ENCODE results near the gene ARPC1A.
A peak's percentile ranks its signal among the peaks of the same experiment; 100 is the strongest.
"Not testable (repeated sequence)": the region's sequence is repeated elsewhere in the genome, so short reads cannot be mapped to it uniquely, and the experiment has no call there.

Gene ARPC1A

DNA sequence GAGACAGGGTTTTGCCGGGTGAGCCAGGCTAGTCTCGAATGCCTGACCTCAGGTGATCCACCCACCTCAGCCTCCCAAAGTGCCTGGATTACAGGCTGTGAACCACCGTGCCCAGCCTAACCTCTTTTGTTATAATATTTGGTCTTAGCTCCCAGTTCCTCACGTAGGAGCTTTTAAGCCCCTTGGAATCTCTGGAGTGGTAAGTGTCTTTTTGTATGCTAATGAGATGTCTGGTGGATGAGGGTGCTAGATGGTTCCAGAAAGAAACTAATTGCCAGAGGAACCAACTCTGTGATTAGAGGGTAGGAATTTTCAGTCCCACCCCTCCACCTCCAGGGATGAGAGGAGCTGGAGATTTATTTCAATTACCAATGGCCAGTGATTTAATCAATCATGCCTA is 5.3 kb upstream of the ARPC1A start:
- no peak for DNase-seq (ENCODE audit: low read depth, low spot score)

DNA sequence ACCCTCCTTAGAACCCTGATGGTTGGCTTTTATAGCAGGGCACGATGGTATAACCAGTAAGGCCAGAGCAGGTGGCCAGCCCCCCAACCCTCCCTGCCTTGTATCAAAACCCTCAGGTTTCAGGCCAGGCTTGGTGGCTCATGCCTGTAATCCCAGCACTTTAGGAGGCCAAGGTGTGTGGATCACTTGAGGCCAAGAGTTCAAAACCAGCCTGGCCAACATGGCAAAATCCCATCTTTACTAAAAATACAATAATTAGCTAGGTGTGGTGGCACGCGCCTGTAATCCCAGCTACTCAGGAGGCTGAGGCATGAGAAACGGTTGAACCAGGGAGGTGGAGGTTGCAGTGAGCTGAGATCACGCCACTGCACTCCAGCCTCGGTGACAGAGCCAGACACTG is 3.0 kb upstream of the ARPC1A start:
- DNase-seq (ENCODE audit: low read depth, low spot score), result not testable (repeated sequence)

GRCh38 chr7:99324559-99324958 is 1.1 kb upstream of the ARPC1A start:
- DNase-seq (ENCODE audit: low read depth, low spot score), result no peak

- no peak for DNase-seq (ENCODE audit: low read depth, low spot score)
These were observed 651 bp upstream of the ARPC1A start for GRCh38 chr7:99325001-99325493.

DNA sequence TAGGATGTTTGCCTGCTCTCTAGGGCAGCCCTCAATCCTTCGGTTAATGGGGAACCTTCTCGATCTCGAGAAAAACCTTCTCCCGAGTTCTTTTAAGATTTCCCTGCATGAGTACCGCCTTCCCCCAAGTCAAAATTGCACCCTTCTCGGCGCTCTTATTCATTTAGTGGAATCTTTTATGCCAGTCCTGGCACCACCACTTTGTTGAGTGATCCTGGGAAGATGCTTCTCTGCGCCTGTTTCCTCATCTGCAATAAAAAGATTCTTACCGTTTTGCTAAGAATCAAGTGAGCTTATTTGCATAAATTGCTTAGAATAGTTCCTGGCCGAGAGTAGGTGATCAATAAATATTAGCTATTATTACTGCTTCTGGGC is 697 bp downstream of the ARPC1A start:
- no peak for DNase-seq (ENCODE audit: low read depth, low spot score)

- not testable (repeated sequence) for DNase-seq (ENCODE audit: low read depth, low spot score)
These were observed 4.7 kb downstream of the ARPC1A start for GRCh38 chr7:99330314-99330961.

DNA sequence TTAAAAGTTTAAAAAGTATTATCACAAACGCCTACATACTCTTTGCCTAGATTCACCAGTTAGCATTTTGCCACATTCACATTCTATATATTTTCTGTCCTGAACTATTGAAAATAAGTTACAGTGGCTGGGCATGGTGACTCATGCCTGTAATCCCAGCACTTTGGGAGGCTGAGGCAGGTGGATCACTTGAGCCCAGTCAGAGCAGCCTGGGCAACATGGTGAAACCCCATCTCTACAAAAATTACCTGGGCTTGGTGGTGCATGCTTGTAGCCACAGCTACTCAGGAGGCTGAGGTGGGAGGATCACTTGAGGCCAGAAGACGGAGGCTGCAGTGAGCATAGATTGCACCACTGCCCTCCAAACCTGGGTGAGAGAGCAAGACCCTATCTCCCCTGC is 5.3 kb downstream of the ARPC1A start:
- DNase-seq (ENCODE audit: low read depth, low spot score), result no peak

DNA sequence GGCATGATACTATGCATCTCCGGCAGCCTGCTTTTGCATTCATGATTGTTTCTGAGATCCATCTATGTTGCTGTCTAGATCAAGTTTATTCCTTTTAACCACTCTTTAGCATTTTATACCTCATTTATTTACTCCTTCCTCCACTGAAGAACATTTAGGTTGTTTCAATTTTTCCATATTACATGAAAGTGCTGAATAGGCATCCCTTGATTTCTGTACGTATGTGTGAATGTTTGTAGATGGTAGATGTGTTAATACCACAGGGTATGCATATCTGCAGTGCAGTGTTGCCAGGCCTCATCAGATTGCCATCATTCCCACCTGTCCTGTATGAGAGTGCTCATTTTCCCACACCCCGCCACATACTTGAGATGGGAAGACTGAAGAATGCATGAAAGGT is 13.9 kb downstream of the ARPC1A start:
- DNase-seq (ENCODE audit: low read depth, low spot score), result no peak

GRCh38 chr7:99340659-99341058 is 15.0 kb downstream of the ARPC1A start:
- no peak for DNase-seq (ENCODE audit: low read depth, low spot score)

DNA sequence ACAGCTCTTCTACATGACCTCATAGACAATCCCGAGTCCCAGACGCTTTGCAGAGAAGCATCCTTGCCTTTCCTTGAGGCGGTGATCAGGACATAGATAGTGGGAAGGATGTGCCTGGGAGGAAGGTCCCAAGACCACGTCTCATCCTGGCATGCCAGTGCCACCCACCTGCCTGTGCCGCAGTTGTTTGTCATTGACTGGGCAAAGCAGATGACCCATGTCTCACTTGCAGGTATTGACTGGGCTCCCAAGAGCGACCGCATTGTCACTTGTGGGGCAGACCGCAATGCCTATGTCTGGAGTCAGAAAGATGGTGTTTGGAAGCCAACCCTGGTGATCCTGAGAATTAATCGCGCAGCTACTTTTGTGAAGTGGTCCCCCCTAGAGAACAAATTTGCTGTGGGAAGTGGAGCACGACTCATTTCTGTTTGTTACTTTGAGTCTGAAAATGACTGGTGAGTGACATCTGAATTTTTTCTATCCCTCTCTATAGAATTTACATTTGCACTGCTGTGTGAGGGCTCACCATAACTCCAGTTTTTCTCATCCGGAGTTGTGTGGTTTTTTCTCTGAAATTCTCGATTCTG is 18.5 kb downstream of the ARPC1A start:
- no peak for DNase-seq (ENCODE audit: low read depth, low spot score)

- DNase-seq (ENCODE audit: low read depth, low spot score), result not testable (repeated sequence)
These were observed 24.9 kb downstream of the ARPC1A start for GRCh38 chr7:99350641-99351040.

DNA sequence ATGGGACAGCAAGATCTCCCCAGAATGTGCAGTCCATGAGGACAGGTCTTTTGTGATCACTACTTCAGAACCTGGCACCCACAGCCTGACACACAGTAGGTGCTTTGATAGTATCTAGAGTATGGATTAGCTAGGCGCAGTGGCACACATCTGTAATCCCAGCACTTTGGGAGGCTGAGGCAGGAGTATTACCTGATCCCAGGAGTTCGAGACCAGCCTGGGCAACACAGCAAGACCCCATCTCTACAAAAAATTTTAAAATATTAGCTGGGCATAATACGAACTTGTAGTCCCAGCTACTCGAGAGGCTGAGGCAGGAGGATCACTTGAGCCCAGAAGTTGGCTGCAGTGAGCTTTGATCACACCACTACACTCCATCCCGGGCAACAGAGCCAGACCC is 26.5 kb downstream of the ARPC1A start:
- no peak for DNase-seq (ENCODE audit: low read depth, low spot score)

GRCh38 chr7:99355098-99355497 is 29.4 kb downstream of the ARPC1A start:
- no peak for DNase-seq (ENCODE audit: low read depth, low spot score)

- no peak for DNase-seq (ENCODE audit: low read depth, low spot score)
These were observed 32.2 kb downstream of the ARPC1A start for GRCh38 chr7:99357701-99358490.

GRCh38 chr7:99358521-99358920 is 32.8 kb downstream of the ARPC1A start:
- DNase-seq (ENCODE audit: low read depth, low spot score), result not testable (repeated sequence)

DNA sequence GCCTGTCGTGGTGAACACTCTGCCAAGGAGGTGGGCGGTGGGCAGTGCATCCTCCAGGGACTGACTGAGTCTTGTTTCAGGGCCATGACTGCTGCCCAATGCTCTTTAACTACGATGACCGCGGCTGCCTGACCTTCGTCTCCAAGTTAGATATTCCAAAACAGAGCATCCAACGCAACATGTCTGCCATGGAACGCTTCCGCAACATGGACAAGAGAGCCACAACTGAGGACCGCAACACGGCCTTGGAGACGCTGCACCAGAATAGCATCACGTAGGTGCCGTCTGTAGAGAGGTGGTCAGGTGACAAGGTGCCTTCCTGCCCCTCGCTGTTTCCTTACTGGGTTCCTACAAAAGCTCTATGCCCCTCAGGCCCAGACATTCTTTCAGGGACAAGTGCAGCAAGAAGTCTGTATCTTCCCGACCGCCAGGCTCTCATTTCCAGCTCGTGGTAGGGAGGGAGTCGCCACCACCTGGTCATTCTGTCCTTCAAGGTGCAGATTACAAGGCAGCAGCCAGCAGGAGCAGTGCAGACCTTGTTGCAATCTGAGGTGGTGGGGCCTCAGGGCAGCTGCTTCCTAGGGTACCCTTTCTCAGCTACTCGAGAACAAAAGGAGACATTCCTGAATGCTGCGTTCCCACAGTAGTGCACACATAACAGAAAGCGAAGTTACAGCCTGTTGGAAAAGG is 33.9 kb downstream of the ARPC1A start:
- DNase-seq (ENCODE audit: low read depth, low spot score), result peak; percentile 95

DNA sequence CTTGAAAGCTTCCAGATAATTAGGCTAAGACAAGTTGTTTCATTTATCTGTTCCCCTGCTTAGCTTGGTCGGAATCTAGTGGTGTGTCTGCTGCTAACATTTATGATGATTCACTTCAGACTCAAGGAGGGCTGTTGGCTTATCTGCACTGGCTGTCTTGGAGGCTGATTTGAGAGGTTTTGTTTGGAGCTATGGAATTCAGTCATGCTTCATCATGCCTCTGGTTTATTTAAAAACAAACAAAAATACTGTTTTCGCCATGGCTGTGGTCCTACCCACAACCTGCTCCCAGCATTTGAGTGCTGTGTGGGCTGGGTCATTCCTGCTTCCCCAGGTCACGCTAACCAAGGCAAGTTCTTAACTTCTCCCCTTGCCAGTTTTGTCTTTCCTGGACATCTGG is 37.1 kb downstream of the ARPC1A start:
- no peak for DNase-seq (ENCODE audit: low read depth, low spot score)

GRCh38 chr7:99363286-99363685 is 37.6 kb downstream of the ARPC1A start:
- DNase-seq (ENCODE audit: low read depth, low spot score), result no peak

GRCh38 chr7:99365318-99366141 is 39.8 kb downstream of the ARPC1A start:
- DNase-seq (ENCODE audit: low read depth, low spot score), result peak; percentile 75

DNA sequence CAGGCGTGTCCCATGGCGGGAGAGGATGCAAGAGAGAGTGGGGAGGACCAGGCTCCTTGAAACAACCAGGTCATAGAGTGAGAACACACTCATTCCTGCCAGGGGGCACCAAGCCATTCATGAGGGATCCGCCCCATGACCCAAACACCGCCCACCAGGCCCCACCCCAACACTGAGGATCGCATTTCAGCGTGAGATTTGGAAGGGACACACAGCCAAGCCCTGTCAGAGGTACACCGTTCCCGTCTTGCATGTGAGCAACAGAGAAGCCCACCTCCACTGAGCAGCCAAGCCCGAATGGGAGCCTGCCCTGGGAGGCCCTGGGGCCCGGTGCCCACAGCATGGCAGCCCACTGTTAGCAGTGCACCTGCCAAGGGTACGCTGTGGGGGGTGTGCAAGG is 40.9 kb downstream of the ARPC1A start:
- DNase-seq (ENCODE audit: low read depth, low spot score), result peak; percentile 37

DNA sequence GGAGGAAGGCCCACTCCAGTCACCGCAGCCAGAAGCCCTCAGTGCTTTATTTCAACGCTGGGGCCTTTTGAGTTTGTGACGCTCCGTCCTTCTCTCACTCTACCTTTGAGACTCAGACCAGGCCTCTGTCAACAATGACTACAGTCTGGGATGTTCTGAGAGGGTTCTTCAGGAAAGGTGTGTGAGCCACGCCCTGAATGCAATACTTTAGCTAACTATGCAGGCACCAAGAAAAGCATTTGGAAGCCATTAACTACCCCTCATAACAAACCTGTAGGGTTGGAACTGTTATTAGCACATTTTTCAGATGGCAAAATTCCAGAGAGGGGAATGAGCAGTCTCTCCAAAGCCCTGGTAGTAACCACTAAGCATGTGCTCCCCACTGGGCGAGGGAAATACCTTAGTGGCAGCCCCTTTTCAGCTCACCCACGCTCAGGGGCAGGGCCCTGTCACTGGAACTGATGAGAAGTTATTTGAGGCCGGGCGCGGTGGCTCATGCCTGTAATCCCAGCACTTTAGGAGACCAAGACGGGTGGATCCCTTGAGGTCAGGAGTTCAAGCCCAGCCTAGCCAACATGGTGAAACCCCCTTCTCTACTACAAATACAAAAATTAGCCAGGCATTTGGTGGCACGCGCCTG is 43.2 kb downstream of the ARPC1A start:
- DNase-seq (ENCODE audit: low read depth, low spot score), result no peak

All from ELF-1 (cell line).